ENCODE data around the gene CD82.

DNA sequence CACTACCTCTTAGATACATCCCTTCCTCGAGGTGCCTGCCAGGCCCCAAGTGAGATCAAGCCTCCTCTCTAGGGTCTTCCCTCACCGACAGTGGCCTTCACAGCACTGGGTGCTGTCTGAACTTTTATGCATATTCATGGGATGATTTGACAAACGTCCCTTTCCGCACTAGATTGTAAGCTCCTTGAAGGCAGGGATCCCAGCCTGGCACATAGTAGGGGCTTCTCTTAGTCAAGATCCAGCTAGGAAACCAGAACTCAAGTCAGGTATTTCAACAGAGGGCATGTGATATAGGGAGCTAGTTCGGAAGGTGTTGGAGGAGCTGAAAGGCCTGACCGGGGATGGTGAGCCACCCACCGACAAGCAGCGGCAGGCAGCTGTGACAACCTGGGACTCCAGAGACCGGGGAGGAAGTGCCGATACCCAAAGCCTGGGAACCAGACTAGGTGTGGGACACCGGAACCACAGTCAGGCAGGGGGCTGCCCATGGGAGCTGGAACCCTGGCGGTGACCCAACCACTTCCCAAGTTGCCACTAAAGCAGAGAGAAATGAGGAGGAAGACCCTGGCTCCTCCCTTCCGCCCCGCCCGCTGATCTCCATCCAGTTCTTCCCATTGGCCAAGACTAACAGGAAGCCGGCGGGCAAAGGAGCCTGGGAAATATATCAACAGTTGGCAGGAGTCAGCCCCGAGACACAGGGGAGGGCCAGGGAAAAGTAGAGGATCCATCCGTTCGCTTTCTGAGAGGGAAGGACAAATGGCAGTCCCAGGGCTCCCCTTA lies 39.8 kb upstream of the CD82 start:
- TF ChIP-seq, protein P1, sequence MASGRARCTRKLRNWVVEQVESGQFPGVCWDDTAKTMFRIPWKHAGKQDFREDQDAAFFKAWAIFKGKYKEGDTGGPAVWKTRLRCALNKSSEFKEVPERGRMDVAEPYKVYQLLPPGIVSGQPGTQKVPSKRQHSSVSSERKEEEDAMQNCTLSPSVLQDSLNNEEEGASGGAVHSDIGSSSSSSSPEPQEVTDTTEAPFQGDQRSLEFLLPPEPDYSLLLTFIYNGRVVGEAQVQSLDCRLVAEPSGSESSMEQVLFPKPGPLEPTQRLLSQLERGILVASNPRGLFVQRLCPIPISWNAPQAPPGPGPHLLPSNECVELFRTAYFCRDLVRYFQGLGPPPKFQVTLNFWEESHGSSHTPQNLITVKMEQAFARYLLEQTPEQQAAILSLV (CRISPR knock-in tag; IDR thresholded peaks at IDR 0.05; ENCODE audit: borderline replicate concordance): no peak
- TF ChIP-seq ZSCAN20 (CRISPR knock-in tag; IDR thresholded peaks at IDR 0.05; ENCODE audit: borderline replicate concordance) (no peak), RCOR2 (CRISPR knock-in tag; IDR thresholded peaks at IDR 0.05) (no peak), CREB1 (IDR thresholded peaks at IDR 0.05) (no peak), CREB1 (CRISPR knock-in tag; IDR thresholded peaks at IDR 0.05) (no peak), KDM4B (CRISPR knock-in tag; IDR thresholded peaks at IDR 0.05) (no peak), ZNF841 (CRISPR knock-in tag; IDR thresholded peaks at IDR 0.05; ENCODE audit: borderline replicate concordance) (no peak)
- TF ChIP-seq, protein P2, sequence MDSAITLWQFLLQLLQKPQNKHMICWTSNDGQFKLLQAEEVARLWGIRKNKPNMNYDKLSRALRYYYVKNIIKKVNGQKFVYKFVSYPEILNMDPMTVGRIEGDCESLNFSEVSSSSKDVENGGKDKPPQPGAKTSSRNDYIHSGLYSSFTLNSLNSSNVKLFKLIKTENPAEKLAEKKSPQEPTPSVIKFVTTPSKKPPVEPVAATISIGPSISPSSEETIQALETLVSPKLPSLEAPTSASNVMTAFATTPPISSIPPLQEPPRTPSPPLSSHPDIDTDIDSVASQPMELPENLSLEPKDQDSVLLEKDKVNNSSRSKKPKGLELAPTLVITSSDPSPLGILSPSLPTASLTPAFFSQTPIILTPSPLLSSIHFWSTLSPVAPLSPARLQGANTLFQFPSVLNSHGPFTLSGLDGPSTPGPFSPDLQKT (CRISPR knock-in tag; IDR thresholded peaks at IDR 0.05; ENCODE audit: borderline replicate concordance): no peak
- TF ChIP-seq, protein P3, sequence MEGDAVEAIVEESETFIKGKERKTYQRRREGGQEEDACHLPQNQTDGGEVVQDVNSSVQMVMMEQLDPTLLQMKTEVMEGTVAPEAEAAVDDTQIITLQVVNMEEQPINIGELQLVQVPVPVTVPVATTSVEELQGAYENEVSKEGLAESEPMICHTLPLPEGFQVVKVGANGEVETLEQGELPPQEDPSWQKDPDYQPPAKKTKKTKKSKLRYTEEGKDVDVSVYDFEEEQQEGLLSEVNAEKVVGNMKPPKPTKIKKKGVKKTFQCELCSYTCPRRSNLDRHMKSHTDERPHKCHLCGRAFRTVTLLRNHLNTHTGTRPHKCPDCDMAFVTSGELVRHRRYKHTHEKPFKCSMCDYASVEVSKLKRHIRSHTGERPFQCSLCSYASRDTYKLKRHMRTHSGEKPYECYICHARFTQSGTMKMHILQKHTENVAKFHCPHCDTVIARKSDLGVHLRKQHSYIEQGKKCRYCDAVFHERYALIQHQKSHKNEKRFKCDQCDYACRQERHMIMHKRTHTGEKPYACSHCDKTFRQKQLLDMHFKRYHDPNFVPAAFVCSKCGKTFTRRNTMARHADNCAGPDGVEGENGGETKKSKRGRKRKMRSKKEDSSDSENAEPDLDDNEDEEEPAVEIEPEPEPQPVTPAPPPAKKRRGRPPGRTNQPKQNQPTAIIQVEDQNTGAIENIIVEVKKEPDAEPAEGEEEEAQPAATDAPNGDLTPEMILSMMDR (CRISPR knock-in tag; IDR thresholded peaks at IDR 0.05): no peak
- TF ChIP-seq, protein P4, sequence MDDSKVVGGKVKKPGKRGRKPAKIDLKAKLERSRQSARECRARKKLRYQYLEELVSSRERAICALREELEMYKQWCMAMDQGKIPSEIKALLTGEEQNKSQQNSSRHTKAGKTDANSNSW (CRISPR knock-in tag; IDR thresholded peaks at IDR 0.05; ENCODE audit: borderline replicate concordance): no peak
